Gastrocnemius medialis (tissue), 4 donors: Measurements from ENCODE around the gene FGF6. TPM values are rescaled to one million over a fixed set of nuclear protein-coding genes. Genes with fewer than 3 reads are reported as not detected.
"Not testable (repeated sequence)": the region's sequence is repeated elsewhere in the genome, so short reads cannot be mapped to it uniquely, and the experiment has no call there.

ENCODE experiments used
- ATAC-seq, 2 donors: fragments of 150-250 bp; one replicate each; pipeline ENCODE4 v1.9.1; 2016
- DNase-seq, 2 donors: peaks; one replicate each; pipeline ENCODE4 v3.0.0-alpha.2; 2019
- H3K27ac ChIP-seq, 4 donors: fragments of 200-600 bp; sonication (generic); 1 replicate in 1 of 4; 2 replicates in 3 of 4; pipeline ENCODE4 v1.5.1; 2016 to 2018; ENCODE audit warnings: mild to moderate bottlenecking in 2 of 4, moderate library complexity in 1 of 4
- H3K27me3 ChIP-seq, 3 donors: fragments of 200-600 bp; sonication (generic) in 2 of 3; 1 replicate in 1 of 3; 2 replicates in 2 of 3; pipeline versions ENCODE4 v1.5.1 to v1.6.0; 2016 to 2019; ENCODE audit warnings: mild to moderate bottlenecking in 1 of 3, moderate library complexity in 1 of 3
- H3K36me3 ChIP-seq, 2 donors: fragments of 200-600 bp; sonication (generic) in 1 of 2; one replicate each; pipeline ENCODE4 v1.5.1; 2017 to 2018
- H3K4me1 ChIP-seq, 2 donors: fragments of 200-600 bp; sonication (generic) in 1 of 2; one replicate each; pipeline ENCODE4 v1.5.1; 2016 to 2017; ENCODE audit warnings: mild to moderate bottlenecking in 2 of 2
- H3K4me3 ChIP-seq, 4 donors: fragments of 200-600 bp; sonication (generic) in 3 of 4; 1 replicate in 1 of 4; 2 replicates in 3 of 4; pipeline ENCODE4 v1.5.1; 2016 to 2019; ENCODE audit warnings: mild to moderate bottlenecking in 2 of 4
- H3K9me3 ChIP-seq, 3 donors: fragments of 200-600 bp; sonication (generic) in 2 of 3; 1 replicate in 1 of 3; 2 replicates in 2 of 3; pipeline ENCODE4 v1.5.1; 2016 to 2019
- CTCF ChIP-seq, 5 experiments: fragments of 450-650 bp in 3 of 5; fragments of 200-600 bp in 2 of 5; sonication (generic) in 2 of 5; IDR thresholded peaks in 4 of 5; conservative IDR thresholded peaks in 1 of 5; 1 replicate in 4 of 5; 2 replicates in 1 of 5; pipeline ENCODE4 v1.5.1; 2016 to 2019; ENCODE audit warnings: antibody characterized with exemption in 5 of 5, mild to moderate bottlenecking in 3 of 5, moderate library complexity in 3 of 5
- POLR2A ChIP-seq, 2 donors: fragments of 450-650 bp; IDR thresholded peaks; one replicate each; pipeline ENCODE4 v1.6.1; 2017; ENCODE audit warnings: antibody characterized with exemption in 2 of 2, mild to moderate bottlenecking in 2 of 2, moderate library complexity in 2 of 2
- in situ Hi-C, 4 donors: fragments of 200-750 bp; cut with MboI; loops; one replicate each; pipeline versions ENCODE4 v1.15.0 to v1.8.0; 2017; ENCODE audit warnings: low sequenced_read_pairs in 4 of 4
- intact Hi-C: fragments of 100-400 bp; cut with DNase I; formaldehyde crosslinking; loops from one replicate; pipeline ENCODE4 v1.15.1; 2023; ENCODE audit warnings: low total_unique reads
- total RNA-seq, 4 donors: library from RNA; depleted of rRNA; stranded (reverse); fragments of >200 nt; gene quantifications; one replicate each; pipeline versions ENCODE4 v1.1.0 to v1.2.3, GENCODE V29; 2016

Gene FGF6
- total RNA-seq, 4 donors from 2014 or later, result 0.73 to 5.9 (median 2.2) TPM; not detected in 1

DNA sequence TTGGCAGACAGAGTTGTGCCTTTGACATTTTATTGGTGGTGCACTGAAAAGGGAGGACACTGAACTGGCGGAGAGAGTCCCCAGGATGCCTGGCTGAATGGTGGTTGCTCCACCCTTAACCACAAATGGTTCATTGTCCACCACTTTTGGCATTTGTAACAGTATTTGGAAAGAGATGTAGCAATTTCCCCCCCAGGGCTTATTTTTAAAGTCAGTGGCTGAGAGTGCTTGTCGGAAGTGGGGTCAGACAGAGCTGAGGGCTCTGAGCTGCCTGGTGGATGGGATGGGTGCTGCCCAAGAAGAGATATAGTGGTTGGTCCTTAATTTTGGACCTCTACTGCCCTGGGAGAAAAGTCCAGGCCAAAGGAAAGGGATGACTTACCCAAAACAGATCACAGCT lies 31.5 kb upstream of the FGF6 start:
- Histone ChIP-seq H3K36me3 (no peaks in the 10 kb centered on the region), H3K27me3 (no peaks in the 10 kb centered on the region), H3K4me3 (no peak overlapping the region), H3K4me1 (no peaks in the 10 kb centered on the region), H3K27ac (no peak overlapping the region), H3K9me3 (no peaks in the 10 kb centered on the region)
- intact Hi-C loops, result no loop called here
- DNase-seq, result no peak
- TF ChIP-seq POLR2A (IDR thresholded peaks at IDR 0.05) (no peak), CTCF (IDR thresholded peaks at IDR 0.05 in 4 of 5, conservative IDR thresholded peaks at IDR 0.05 in 1 of 5) (no peak)
- in situ Hi-C loops, result no loop called here
- ATAC-seq, result no peak

GRCh38 chr12:4472046-4472445 lies 26.4 kb upstream of the FGF6 start:
- DNase-seq, result no peak
- no peak overlapping the region for H3K4me3 ChIP-seq
- H3K4me1 ChIP-seq, result no peaks in the 10 kb centered on the region
- intact Hi-C loops, result no loop called here
- no peaks in the 10 kb centered on the region for H3K9me3 ChIP-seq
- no peaks in the 10 kb centered on the region for H3K27me3 ChIP-seq
- H3K36me3 ChIP-seq, result no peaks in the 10 kb centered on the region
- no peak for TF ChIP-seq CTCF (IDR thresholded peaks at IDR 0.05 in 4 of 5, conservative IDR thresholded peaks at IDR 0.05 in 1 of 5)
- TF ChIP-seq POLR2A (IDR thresholded peaks at IDR 0.05), result no peak
- ATAC-seq, result no peak
- H3K27ac ChIP-seq, result no peak overlapping the region
- in situ Hi-C loops, result no loop called here

DNA sequence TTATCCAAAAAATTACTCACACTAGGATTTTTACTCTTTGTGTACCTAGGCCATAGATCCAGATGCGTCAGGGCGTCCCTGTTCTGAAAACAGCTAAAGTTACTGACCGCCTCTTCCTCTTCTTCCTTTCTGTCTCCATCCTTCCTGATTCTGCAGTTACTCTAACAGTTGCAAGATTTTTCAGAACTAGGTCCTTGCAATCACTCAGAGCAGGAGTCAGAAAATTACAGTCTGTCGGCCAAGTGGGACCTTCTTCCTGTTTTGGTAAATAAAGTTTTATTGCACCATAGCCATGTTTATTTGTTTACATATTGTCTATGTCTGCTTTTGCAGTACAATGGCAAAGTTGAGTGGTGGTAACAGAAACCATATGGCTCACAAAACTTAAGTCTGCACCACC lies 25.6 kb upstream of the FGF6 start:
- Histone ChIP-seq H3K27ac (no peak overlapping the region), H3K4me1 (no peaks in the 10 kb centered on the region), H3K27me3 (no peaks in the 10 kb centered on the region), H3K9me3 (no peaks in the 10 kb centered on the region), H3K36me3 (no peaks in the 10 kb centered on the region), H3K4me3 (no peak overlapping the region)
- in situ Hi-C loops (no loop called here), intact Hi-C loops (no loop called here)
- ATAC-seq, result no peak
- no peak for DNase-seq
- TF ChIP-seq POLR2A (IDR thresholded peaks at IDR 0.05), result no peak
- no peak for TF ChIP-seq CTCF (IDR thresholded peaks at IDR 0.05 in 4 of 5, conservative IDR thresholded peaks at IDR 0.05 in 1 of 5)

DNA sequence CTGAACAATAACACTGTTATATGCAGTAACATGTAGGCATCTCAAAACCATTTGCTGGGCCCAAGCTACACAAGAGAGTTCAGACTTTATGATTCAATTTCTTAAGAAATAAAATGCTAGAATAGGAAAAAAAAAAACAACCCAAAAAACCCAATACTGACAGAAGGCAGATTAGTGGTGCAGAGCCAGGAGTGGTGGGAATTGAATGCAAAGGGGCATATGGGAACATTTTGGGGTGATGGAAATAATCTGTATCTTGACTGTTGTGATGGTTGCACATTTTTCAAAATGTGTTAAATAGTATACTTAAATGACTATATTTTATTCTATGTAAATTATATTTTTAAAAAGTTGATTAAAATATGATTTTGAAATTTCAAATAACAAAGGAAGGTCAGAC lies 23.4 kb upstream of the FGF6 start:
- Histone ChIP-seq H3K36me3 (no peaks in the 10 kb centered on the region), H3K9me3 (no peaks in the 10 kb centered on the region), H3K27ac (no peak overlapping the region), H3K4me3 (no peak overlapping the region), H3K4me1 (no peaks in the 10 kb centered on the region), H3K27me3 (no peaks in the 10 kb centered on the region)
- intact Hi-C loops (no loop called here), in situ Hi-C loops (no loop called here)
- no peak for TF ChIP-seq CTCF (IDR thresholded peaks at IDR 0.05 in 4 of 5, conservative IDR thresholded peaks at IDR 0.05 in 1 of 5)
- no peak for TF ChIP-seq POLR2A (IDR thresholded peaks at IDR 0.05)
- no peak for DNase-seq
- ATAC-seq, result no peak

- Histone ChIP-seq H3K27me3 (no peaks in the 10 kb centered on the region), H3K36me3 (no peaks in the 10 kb centered on the region), H3K9me3 (no peaks in the 10 kb centered on the region), H3K27ac (no peak overlapping the region), H3K4me1 (no peaks in the 10 kb centered on the region), H3K4me3 (no peak overlapping the region)
- intact Hi-C loops (no loop called here), in situ Hi-C loops (no loop called here)
- ATAC-seq, result no peak
- no peak for DNase-seq
- TF ChIP-seq CTCF (IDR thresholded peaks at IDR 0.05 in 4 of 5, conservative IDR thresholded peaks at IDR 0.05 in 1 of 5) (no peak), POLR2A (IDR thresholded peaks at IDR 0.05) (no peak)
Measured at GRCh38 chr12:4460761-4461160, 15.1 kb upstream of the FGF6 start.

GRCh38 chr12:4455849-4456248 lies 10.2 kb upstream of the FGF6 start:
- intact Hi-C loops, H3K9me3 ChIP-seq, DNase-seq, H3K4me3 ChIP-seq, H3K27ac ChIP-seq, ATAC-seq, H3K36me3 ChIP-seq, in situ Hi-C loops, H3K27me3 ChIP-seq: not testable (repeated sequence)
- peaks cover 7 to 10% of the 10 kb centered on the region in 2 donors for H3K4me1 ChIP-seq
